ENCODE data around the gene PASD1.

The PASD1 gene

DNA sequence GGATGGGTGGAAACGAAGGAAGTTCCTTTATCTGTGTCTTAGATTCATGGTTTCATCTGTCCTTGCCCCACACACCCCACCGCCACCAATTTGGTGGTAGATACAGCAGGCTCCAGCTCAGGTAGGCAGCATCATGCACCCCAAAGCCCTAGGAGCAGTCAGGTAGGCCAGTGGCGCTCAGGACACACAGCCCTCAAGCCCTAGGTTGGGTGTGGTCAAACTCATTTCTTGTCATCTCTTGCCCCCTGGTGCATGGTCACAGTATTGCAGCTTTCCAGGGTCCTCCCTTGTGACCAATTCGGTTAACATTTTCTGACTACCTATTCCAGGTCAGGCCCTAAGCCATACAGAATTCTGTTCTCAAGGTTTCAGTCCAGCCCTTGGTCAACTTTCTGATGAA lies 117.3 kb downstream of the PASD1 start:
- Histone ChIP-seq H3K79me2 (ENCODE audit: insufficient read depth, low read length) (no peaks in the 10 kb centered on the region), H3K27me3 (ENCODE audit: insufficient read depth, low read length, poor library complexity) (no peaks in the 10 kb centered on the region), H3K4me2 (ENCODE audit: insufficient read depth, low read length) (no peak overlapping the region), H3K9me3 (ENCODE audit: insufficient read depth, low read length, severe bottlenecking) (no peaks in the 10 kb centered on the region), H3K4me3 (ENCODE audit: low read depth in 1 of 2, low read length in 2 of 2) (no peak overlapping the region), H2AFZ (ENCODE audit: low read depth, low read length) (no peak overlapping the region), H3K4me1 (ENCODE audit: insufficient read depth, low read length) (no peaks in the 10 kb centered on the region), H4K20me1 (ENCODE audit: insufficient read depth, low read length) (no peaks in the 10 kb centered on the region), H3K9ac (ENCODE audit: low read depth, low read length) (no peak overlapping the region), H3K27ac (ENCODE audit: low read length) (no peak overlapping the region), H3K36me3 (ENCODE audit: insufficient read depth, low read length) (no peaks in the 10 kb centered on the region)
- ATAC-seq (ENCODE audit: insufficient read depth, low read depth) (peak; percentile 68; the same call in 2 of the 3 replicates), DNase-seq (peak; percentile 56)
- TF ChIP-seq EZH2 (IDR thresholded peaks at IDR 0.05; ENCODE audit: borderline replicate concordance, low read depth, low read length, severe bottlenecking) = no peak
- peak; percentile 80 for TF ChIP-seq CTCF (IDR thresholded peaks at IDR 0.05; ENCODE audit: borderline replicate concordance, extremely low read depth, low read length, poor library complexity, severe bottlenecking)

GRCh38 chrX:151687635-151688034 lies 124.2 kb downstream of the PASD1 start:
- no peak overlapping the region for H3K9ac ChIP-seq (ENCODE audit: low read depth, low read length)

DNA sequence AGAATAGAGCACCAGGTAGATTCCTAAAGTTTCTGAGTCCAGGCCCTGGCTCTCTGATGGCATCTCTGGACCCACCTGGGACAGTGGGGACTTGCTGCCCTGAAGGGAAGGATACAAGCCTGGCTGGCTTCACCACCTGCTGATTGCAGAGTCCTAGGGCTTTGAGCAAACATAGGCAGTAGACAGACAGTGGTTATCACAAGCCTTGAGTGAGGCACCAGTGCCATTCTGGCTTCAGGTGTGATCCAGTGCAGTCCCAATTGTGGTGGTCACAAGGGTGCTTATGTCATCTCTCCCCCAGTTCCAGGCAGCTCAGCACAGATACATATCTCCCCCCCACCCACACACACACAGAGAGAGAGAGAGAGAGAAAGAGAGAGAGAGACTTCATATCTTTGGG lies 125.2 kb downstream of the PASD1 start:
- Histone ChIP-seq H3K27ac (ENCODE audit: low read length) (no peak overlapping the region), H3K4me1 (ENCODE audit: insufficient read depth, low read length) (no peaks in the 10 kb centered on the region), H4K20me1 (ENCODE audit: insufficient read depth, low read length) (no peaks in the 10 kb centered on the region), H3K4me3 (ENCODE audit: low read depth in 1 of 2, low read length in 2 of 2) (no peak overlapping the region), H2AFZ (ENCODE audit: low read depth, low read length) (no peak overlapping the region), H3K36me3 (ENCODE audit: insufficient read depth, low read length) (no peaks in the 10 kb centered on the region), H3K79me2 (ENCODE audit: insufficient read depth, low read length) (no peaks in the 10 kb centered on the region), H3K9me3 (ENCODE audit: insufficient read depth, low read length, severe bottlenecking) (no peaks in the 10 kb centered on the region), H3K9ac (ENCODE audit: low read depth, low read length) (no peak overlapping the region), H3K27me3 (ENCODE audit: insufficient read depth, low read length, poor library complexity) (no peaks in the 10 kb centered on the region), H3K4me2 (ENCODE audit: insufficient read depth, low read length) (no peak overlapping the region)
- no peak for ATAC-seq (ENCODE audit: insufficient read depth, low read depth)
- TF ChIP-seq CTCF (IDR thresholded peaks at IDR 0.05; ENCODE audit: borderline replicate concordance, extremely low read depth, low read length, poor library complexity, severe bottlenecking) = no peak
- no peak for TF ChIP-seq EZH2 (IDR thresholded peaks at IDR 0.05; ENCODE audit: borderline replicate concordance, low read depth, low read length, severe bottlenecking)
- DNase-seq = no peak

More at GRCh38 chrX:151687635-151688034, 124.2 kb downstream of the PASD1 start:
- DNase-seq (no peak), ATAC-seq (ENCODE audit: insufficient read depth, low read depth) (no peak)
- H3K79me2 ChIP-seq (ENCODE audit: insufficient read depth, low read length) = no peaks in the 10 kb centered on the region
- H2AFZ ChIP-seq (ENCODE audit: low read depth, low read length) = no peak overlapping the region
- no peak overlapping the region for H3K27ac ChIP-seq (ENCODE audit: low read length)
- no peaks in the 10 kb centered on the region for H3K36me3 ChIP-seq (ENCODE audit: insufficient read depth, low read length)
- H3K4me3 ChIP-seq (ENCODE audit: low read depth in 1 of 2, low read length in 2 of 2) = no peak overlapping the region
- no peaks in the 10 kb centered on the region for H3K27me3 ChIP-seq (ENCODE audit: insufficient read depth, low read length, poor library complexity)
- H3K4me1 ChIP-seq (ENCODE audit: insufficient read depth, low read length) = no peaks in the 10 kb centered on the region
- H3K4me2 ChIP-seq (ENCODE audit: insufficient read depth, low read length) = no peak overlapping the region
- no peaks in the 10 kb centered on the region for H4K20me1 ChIP-seq (ENCODE audit: insufficient read depth, low read length)
- TF ChIP-seq CTCF (IDR thresholded peaks at IDR 0.05; ENCODE audit: borderline replicate concordance, extremely low read depth, low read length, poor library complexity, severe bottlenecking) (no peak), EZH2 (IDR thresholded peaks at IDR 0.05; ENCODE audit: borderline replicate concordance, low read depth, low read length, severe bottlenecking) (no peak)
- no peaks in the 10 kb centered on the region for H3K9me3 ChIP-seq (ENCODE audit: insufficient read depth, low read length, severe bottlenecking)

GRCh38 chrX:151692825-151693224 lies 129.3 kb downstream of the PASD1 start:
- Histone ChIP-seq H3K27ac (ENCODE audit: low read length) (no peak overlapping the region), H3K27me3 (ENCODE audit: insufficient read depth, low read length, poor library complexity) (no peaks in the 10 kb centered on the region), H2AFZ (ENCODE audit: low read depth, low read length) (no peak overlapping the region), H3K9ac (ENCODE audit: low read depth, low read length) (no peak overlapping the region), H3K36me3 (ENCODE audit: insufficient read depth, low read length) (no peaks in the 10 kb centered on the region), H3K4me3 (ENCODE audit: low read depth in 1 of 2, low read length in 2 of 2) (no peak overlapping the region), H3K4me1 (ENCODE audit: insufficient read depth, low read length) (no peaks in the 10 kb centered on the region), H3K4me2 (ENCODE audit: insufficient read depth, low read length) (no peak overlapping the region), H3K9me3 (ENCODE audit: insufficient read depth, low read length, severe bottlenecking) (no peaks in the 10 kb centered on the region), H3K79me2 (ENCODE audit: insufficient read depth, low read length) (no peaks in the 10 kb centered on the region), H4K20me1 (ENCODE audit: insufficient read depth, low read length) (no peaks in the 10 kb centered on the region)
- TF ChIP-seq CTCF (IDR thresholded peaks at IDR 0.05; ENCODE audit: borderline replicate concordance, extremely low read depth, low read length, poor library complexity, severe bottlenecking) = no peak
- TF ChIP-seq EZH2 (IDR thresholded peaks at IDR 0.05; ENCODE audit: borderline replicate concordance, low read depth, low read length, severe bottlenecking) = no peak
- ATAC-seq (ENCODE audit: insufficient read depth, low read depth) (no peak), DNase-seq (no peak)
